ENCODE data around the gene NTM. TPM values are rescaled to one million over a fixed set of nuclear protein-coding genes. Genes with fewer than 3 reads are reported as not detected.
"Not testable (repeated sequence)": the region's sequence is repeated elsewhere in the genome, so short reads cannot be mapped to it uniquely, and the experiment has no call there.

NTM gene
- polyA plus RNA-seq, 1 donor from 2014 or later, result not detected

DNA sequence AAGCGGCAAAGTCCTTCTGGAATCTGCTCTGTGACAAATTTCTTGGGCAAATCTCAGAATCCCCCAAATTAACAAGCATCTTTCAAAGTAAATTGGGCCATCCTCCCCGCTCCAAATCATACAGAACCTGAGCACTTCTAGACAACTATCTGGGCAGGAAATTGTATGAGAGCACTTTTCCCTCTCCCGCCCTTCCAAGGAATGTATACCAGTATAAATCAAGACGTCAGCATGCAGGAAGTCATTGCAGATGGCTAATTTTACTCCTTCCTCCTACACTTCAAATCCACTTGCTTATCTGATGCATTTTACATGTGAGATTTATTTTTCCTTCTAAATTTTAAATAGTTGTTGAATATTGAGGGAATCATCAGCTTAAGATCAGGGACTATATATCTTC lies 52.1 kb downstream of the NTM start:
- peaks cover 1% of the 10 kb centered on the region for H3K27me3 Mint-ChIP-seq
- H3K4me3 Mint-ChIP-seq, result no peak overlapping the region
- no peak overlapping the region for H3K27ac Mint-ChIP-seq
- H3K36me3 Mint-ChIP-seq, result no peaks in the 10 kb centered on the region
- H3K9me3 Mint-ChIP-seq, result peaks cover 0 to 4% (median 0%) of the 10 kb centered on the region in 3 donors
- no peaks in the 10 kb centered on the region for H3K4me1 Mint-ChIP-seq

DNA sequence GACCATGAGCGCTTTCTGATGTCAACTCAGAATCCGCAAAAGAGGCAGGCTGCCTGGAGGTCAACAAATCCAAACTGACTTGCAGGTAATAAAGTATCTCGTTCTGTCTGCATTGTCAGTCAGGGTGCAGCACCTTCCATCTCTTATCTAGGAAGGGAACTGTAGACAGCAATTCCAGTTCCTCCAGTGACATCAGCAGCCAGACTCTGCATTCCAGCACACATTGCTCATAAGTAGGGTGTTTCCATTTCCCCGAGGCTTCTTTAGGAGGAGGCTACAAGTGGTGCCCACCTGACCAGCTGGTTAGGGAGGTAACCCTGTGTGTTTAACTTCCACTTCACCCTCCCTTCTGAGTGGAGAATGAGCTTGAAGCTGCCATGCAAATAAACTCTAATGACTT lies 53.3 kb downstream of the NTM start:
- no peaks in the 10 kb centered on the region for H3K27me3 Mint-ChIP-seq
- no peak overlapping the region for H3K4me3 Mint-ChIP-seq

GRCh38 chr11:131424257-131424876 lies 54.0 kb downstream of the NTM start:
- H3K4me3 Mint-ChIP-seq, H3K9me3 Mint-ChIP-seq, H3K27ac Mint-ChIP-seq, H3K36me3 Mint-ChIP-seq, H3K27me3 Mint-ChIP-seq, H3K4me1 Mint-ChIP-seq: not testable (repeated sequence)

More for the DNA sequence above, 53.3 kb downstream of the NTM start:
- no peak overlapping the region for H3K27ac Mint-ChIP-seq
- H3K36me3 Mint-ChIP-seq, result no peaks in the 10 kb centered on the region
- H3K4me1 Mint-ChIP-seq, result no peaks in the 10 kb centered on the region
- peaks cover 0 to 4% (median 1%) of the 10 kb centered on the region in 3 donors for H3K9me3 Mint-ChIP-seq

GRCh38 chr11:131425285-131425684 lies 54.9 kb downstream of the NTM start:
- Mint-ChIP-seq H3K4me1 (peaks cover 0 to 2% (median 1%) of the 10 kb centered on the region in 3 donors), H3K9me3 (peaks cover 0 to 4% (median 1%) of the 10 kb centered on the region in 3 donors), H3K4me3 (no peak overlapping the region), H3K27ac (no peak overlapping the region), H3K27me3 (no peaks in the 10 kb centered on the region), H3K36me3 (no peaks in the 10 kb centered on the region)

DNA sequence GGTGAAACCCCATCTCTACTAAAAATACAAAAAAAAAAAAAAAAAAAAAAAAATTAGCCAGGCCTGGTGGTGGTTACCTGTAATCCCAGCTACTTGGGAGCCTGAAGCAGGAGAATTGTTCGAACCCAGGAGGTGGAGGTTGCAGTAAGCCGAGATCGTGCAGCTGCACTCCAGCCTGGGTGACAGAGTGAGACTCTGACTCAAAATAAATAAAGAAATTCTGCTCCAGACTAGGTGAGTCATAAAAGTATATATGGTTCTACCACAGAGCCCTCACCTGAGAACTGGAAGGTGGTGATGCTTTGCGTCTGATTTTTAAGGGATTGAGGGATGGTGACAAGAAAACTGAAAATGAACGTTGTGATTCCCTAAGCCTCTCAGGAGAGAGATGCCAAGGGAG lies 58.4 kb downstream of the NTM start:
- Mint-ChIP-seq H3K27me3 (no peaks in the 10 kb centered on the region), H3K36me3 (no peaks in the 10 kb centered on the region), H3K9me3 (peaks cover 0 to 4% (median 1%) of the 10 kb centered on the region in 3 donors), H3K4me1 (peaks cover 0 to 2% (median 1%) of the 10 kb centered on the region in 3 donors), H3K4me3 (no peak overlapping the region), H3K27ac (no peak overlapping the region)

- H3K9me3 Mint-ChIP-seq, result peaks cover 0 to 4% (median 1%) of the 10 kb centered on the region in 3 donors
- no peak overlapping the region for H3K4me3 Mint-ChIP-seq
- no peak overlapping the region for H3K27ac Mint-ChIP-seq
- no peaks in the 10 kb centered on the region for H3K27me3 Mint-ChIP-seq
- peaks cover 0 to 2% (median 1%) of the 10 kb centered on the region in 3 donors for H3K4me1 Mint-ChIP-seq
- H3K36me3 Mint-ChIP-seq, result no peaks in the 10 kb centered on the region
Measured at GRCh38 chr11:131430473-131431208, 60.2 kb downstream of the NTM start.

DNA sequence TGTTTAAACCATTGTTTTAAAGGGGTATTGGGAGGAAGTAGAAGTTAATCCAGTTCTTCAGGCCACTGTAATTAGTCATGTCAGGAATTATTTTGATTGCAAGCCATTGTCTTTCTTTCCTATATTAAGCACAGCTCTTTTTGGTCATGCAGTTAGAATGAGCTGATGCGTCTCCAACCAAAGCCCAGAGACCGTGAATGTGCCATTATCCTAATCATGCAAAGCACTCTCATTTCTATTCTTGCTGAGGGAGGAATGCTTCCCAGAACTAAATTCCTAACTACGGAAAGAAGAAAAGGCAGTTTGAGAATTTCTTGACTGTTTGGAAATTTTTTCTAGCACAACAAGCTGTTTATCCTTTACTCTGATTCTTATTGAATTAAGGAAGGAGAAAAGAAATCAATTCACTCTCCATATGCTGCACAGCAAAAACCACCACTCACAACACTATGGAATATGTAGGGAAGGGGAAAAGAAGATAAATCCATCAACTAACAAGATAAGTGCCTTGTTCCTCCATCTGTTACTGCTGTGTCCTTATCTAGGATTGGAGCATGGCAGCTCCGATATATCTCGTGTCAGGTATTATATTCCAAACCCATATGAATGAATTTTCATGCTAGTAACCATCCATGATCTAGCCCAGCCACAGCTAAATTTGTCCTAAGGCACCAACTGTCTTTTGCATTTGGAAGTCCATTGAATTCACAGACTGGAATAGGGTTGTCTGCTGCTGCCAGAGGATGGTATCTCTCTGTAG lies 70.8 kb downstream of the NTM start:
- H3K4me1 Mint-ChIP-seq, result no peaks in the 10 kb centered on the region
- no peak overlapping the region for H3K4me3 Mint-ChIP-seq
- no peaks in the 10 kb centered on the region for H3K27me3 Mint-ChIP-seq
- no peaks in the 10 kb centered on the region for H3K36me3 Mint-ChIP-seq
- H3K27ac Mint-ChIP-seq, result no peak overlapping the region
- peaks cover 0 to 9% (median 4%) of the 10 kb centered on the region in 3 donors for H3K9me3 Mint-ChIP-seq

DNA sequence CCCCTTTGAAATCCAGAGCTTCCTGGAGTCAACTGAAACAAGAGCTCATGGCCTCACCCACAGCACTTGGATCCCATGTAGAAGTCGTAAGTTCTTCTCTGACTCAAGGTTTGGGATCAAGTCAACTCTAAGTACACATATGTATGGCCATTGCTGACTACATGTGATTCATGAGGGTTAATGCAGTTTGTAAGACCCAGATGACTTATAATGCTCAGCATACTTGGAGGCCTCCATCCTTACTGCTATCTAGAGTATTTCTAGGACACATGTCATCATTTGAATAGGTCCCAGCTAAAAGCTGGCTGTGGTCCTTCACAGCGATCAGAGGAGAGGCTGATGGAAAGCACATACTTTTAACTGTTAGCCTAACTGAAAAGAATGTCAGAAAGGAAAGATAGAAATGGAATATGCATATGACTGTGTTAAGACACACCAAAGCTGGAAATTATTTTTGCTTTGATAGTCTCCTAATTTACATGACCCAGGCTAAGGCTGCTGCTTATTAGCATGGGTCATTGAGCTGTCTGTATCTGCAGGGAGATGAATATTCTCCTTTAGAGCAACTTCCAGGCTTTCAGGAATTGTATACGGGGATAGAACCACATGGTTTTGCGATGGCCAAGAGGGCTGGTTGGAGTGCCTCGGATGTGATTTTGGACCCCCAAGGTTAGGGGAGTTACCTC lies 76.3 kb downstream of the NTM start:
- no peak overlapping the region for H3K27ac Mint-ChIP-seq
- peaks cover 0 to 3% (median 3%) of the 10 kb centered on the region in 3 donors for H3K9me3 Mint-ChIP-seq
- H3K36me3 Mint-ChIP-seq, result no peaks in the 10 kb centered on the region
- no peaks in the 10 kb centered on the region for H3K27me3 Mint-ChIP-seq
- no peak overlapping the region for H3K4me3 Mint-ChIP-seq
- no peaks in the 10 kb centered on the region for H3K4me1 Mint-ChIP-seq

DNA sequence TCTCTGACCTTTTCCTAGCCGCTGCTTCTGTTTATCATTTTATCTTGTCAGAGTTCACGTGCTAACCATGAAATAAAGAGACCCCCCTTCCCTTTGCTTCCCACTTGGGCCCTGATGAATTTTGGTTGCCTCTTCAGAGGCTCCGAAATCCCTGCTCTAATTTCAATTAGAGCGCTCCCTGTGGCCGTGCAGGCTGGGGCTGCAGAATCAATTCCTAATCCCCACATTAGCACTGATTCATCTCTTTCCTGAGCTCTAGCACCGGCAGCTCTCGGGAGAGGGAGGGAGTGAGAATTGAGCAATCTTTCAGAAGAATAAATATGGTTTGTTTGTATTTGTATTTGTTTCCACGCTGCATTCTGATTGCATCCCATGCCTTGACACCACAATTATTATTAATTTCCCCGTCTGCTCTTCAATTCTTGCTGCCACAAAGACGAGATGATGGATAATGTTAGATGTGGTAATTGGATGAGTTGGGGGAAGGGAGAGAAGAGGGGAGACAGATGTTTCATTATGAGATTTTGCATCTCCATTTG lies 76.9 kb downstream of the NTM start:
- Mint-ChIP-seq H3K27ac (peak overlapping the region in 1 of 3 donors; percentile 10), H3K36me3 (no peaks in the 10 kb centered on the region), H3K4me3 (no peak overlapping the region), H3K4me1 (no peaks in the 10 kb centered on the region), H3K27me3 (no peaks in the 10 kb centered on the region), H3K9me3 (peaks cover 0 to 3% (median 1%) of the 10 kb centered on the region in 3 donors)

DNA sequence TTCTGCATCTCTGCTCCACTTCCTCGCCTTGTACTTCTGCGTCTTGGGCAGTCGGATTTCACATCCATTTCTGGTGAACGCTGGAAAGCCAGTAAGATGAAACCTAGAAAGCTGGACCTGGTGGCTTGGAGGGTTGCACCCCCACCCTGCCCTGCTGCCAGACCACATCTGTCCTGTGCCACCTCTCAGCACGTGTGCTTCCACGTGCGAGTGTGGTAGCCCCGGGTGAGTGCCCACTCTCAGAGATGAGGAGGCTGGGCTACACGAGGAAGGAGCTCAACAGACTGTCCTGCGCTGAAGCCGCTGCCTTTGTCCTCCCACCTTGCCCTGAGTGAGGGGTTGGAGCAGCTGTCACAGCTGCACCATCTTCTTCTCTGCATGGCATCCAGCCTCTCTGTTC lies 77.5 kb downstream of the NTM start:
- H3K4me3 Mint-ChIP-seq, result peak overlapping the region in 1 of 4 donors; percentile 9
- H3K9me3 Mint-ChIP-seq, result peaks cover 0 to 3% (median 1%) of the 10 kb centered on the region in 3 donors
- no peaks in the 10 kb centered on the region for H3K36me3 Mint-ChIP-seq
- no peaks in the 10 kb centered on the region for H3K27me3 Mint-ChIP-seq
- no peaks in the 10 kb centered on the region for H3K4me1 Mint-ChIP-seq
- H3K27ac Mint-ChIP-seq, result no peak overlapping the region

- H3K27me3 Mint-ChIP-seq, result no peaks in the 10 kb centered on the region
- no peak overlapping the region for H3K27ac Mint-ChIP-seq
- no peak overlapping the region for H3K4me3 Mint-ChIP-seq
- H3K9me3 Mint-ChIP-seq, result peaks cover 0 to 1% (median 1%) of the 10 kb centered on the region in 3 donors
- no peaks in the 10 kb centered on the region for H3K36me3 Mint-ChIP-seq
- H3K4me1 Mint-ChIP-seq, result no peaks in the 10 kb centered on the region
Measured at GRCh38 chr11:131449036-131450019, 78.9 kb downstream of the NTM start.

GRCh38 chr11:131454490-131454889 lies 84.1 kb downstream of the NTM start:
- Mint-ChIP-seq H3K27me3 (no peaks in the 10 kb centered on the region), H3K4me3 (no peak overlapping the region), H3K36me3 (no peaks in the 10 kb centered on the region), H3K4me1 (no peaks in the 10 kb centered on the region), H3K27ac (peak overlapping the region in 1 of 3 donors; percentile 70), H3K9me3 (peaks cover 0 to 3% (median 0%) of the 10 kb centered on the region in 3 donors)

GRCh38 chr11:131454989-131455388 lies 84.6 kb downstream of the NTM start:
- no peaks in the 10 kb centered on the region for H3K4me1 Mint-ChIP-seq
- no peaks in the 10 kb centered on the region for H3K27me3 Mint-ChIP-seq
- H3K36me3 Mint-ChIP-seq, result no peaks in the 10 kb centered on the region
- H3K9me3 Mint-ChIP-seq, result peaks cover 0 to 3% (median 0%) of the 10 kb centered on the region in 3 donors
- no peak overlapping the region for H3K27ac Mint-ChIP-seq
- H3K4me3 Mint-ChIP-seq, result no peak overlapping the region

All from IgD-negative memory B cell (primary cell).